GM12878 (cell line): ENCODE results near the gene EVA1A. TPM values are rescaled to one million over a fixed set of nuclear protein-coding genes. Genes with fewer than 3 reads are reported as not detected.

Source experiments
- ATAC-seq: fragments of 200-7000 bp; cut with Tn5 transposase; 3 replicates; pipeline ENCODE4 v1.9.1; 2020; ENCODE audit warnings: mild to moderate bottlenecking, moderate library complexity
- BruUV-seq: library from RNA; stranded (reverse); fragments of 400-500 nt; replicated peaks from 2 replicates; lab custom pipeline; 2021; lab: Mats Ljungman, UMichigan
- CTCF ChIA-PET: fragments of 300-600 bp; sonication (Branson Sonifier 250); formaldehyde crosslinking; extraction: SDS; loops from one replicate; lab custom pipeline; 2021; ENCODE audit warnings: inconsistent platforms; lab: Yijun Ruan, JAX
- POLR2A ChIA-PET: fragments of 350-600 bp; formaldehyde crosslinking; extraction: SDS; loops from one replicate; lab custom pipeline; 2021; ENCODE audit warnings: inconsistent platforms; lab: Charles Lee
- RAD21 ChIA-PET: fragments of 300-600 bp; sonication (Branson Sonifier 250); formaldehyde crosslinking; loops from one replicate; lab custom pipeline; 2023; ENCODE audit warnings: antibody characterized with exemption; ENCODE audit not compliant: unreplicated experiment; lab: Charles Lee
- SMC1A ChIA-PET: fragments of 300-600 bp; sonication (Branson Sonifier 250); formaldehyde crosslinking; loops from one replicate; lab custom pipeline; 2023; ENCODE audit not compliant: unreplicated experiment, uncharacterized antibody; lab: Charles Lee
- DNase-seq: peaks from one replicate; pipeline ENCODE4 v3.0.0-alpha.2; 2011; ENCODE audit warnings: low read depth, low spot score
- FAIRE-seq: peaks from 3 replicates; lab custom pipeline; 2011; peaks lifted over from hg19 to GRCh38; lab: Jason Lieb, UNC
- H2AFZ ChIP-seq: 2 replicates; pipeline ENCODE4 v1.6.0; 2011; ENCODE audit warnings: low read depth, low read length, control low read depth; ENCODE audit not compliant: control insufficient read depth
- H3K27ac ChIP-seq: 2 replicates; pipeline ENCODE4 v1.5.1; 2011; ENCODE audit warnings: control low read depth; ENCODE audit not compliant: control insufficient read depth, insufficient read depth
- H3K27me3 ChIP-seq, 2 experiments: replicated peaks in 1 of 2; 2 replicates each; pipeline versions ENCODE4 v1.6.0 to v1.6.1; 2011; ENCODE audit warnings: low read length in 1 of 2; ENCODE audit not compliant: control insufficient read depth in 2 of 2, insufficient read depth in 2 of 2
- H3K36me3 ChIP-seq, 2 experiments: 2 replicates each; pipeline ENCODE4 v1.5.1; 2011; ENCODE audit warnings: low read length in 1 of 2; ENCODE audit not compliant: control insufficient read depth in 2 of 2, insufficient read depth in 2 of 2
- H3K4me1 ChIP-seq: 2 replicates; pipeline ENCODE4 v1.6.1; 2011; ENCODE audit warnings: mild to moderate bottlenecking, low read length, moderate library complexity, mixed read lengths; ENCODE audit not compliant: control insufficient read depth, insufficient read depth
- H3K4me2 ChIP-seq: 2 replicates; pipeline ENCODE4 v1.6.0; 2011; ENCODE audit warnings: control low read depth; ENCODE audit not compliant: control insufficient read depth, insufficient read depth
- H3K4me3 ChIP-seq: fragments of 200-600 bp; sonication (generic); 2 replicates; pipeline ENCODE4 v1.5.1; 2016
- H3K79me2 ChIP-seq: 2 replicates; pipeline ENCODE4 v1.6.0; 2011; ENCODE audit warnings: low read length; ENCODE audit not compliant: control insufficient read depth, insufficient read depth
- H3K9ac ChIP-seq: 2 replicates; pipeline ENCODE4 v1.8.0; 2011; ENCODE audit warnings: low read length, control low read depth, mixed read lengths; ENCODE audit not compliant: control insufficient read depth, insufficient read depth
- H3K9me3 ChIP-seq: replicated peaks from 3 replicates; pipeline ENCODE4 v1.5.1; 2011; ENCODE audit warnings: mild to moderate bottlenecking, low read length; ENCODE audit not compliant: control insufficient read depth, insufficient read depth
- H4K20me1 ChIP-seq: 2 replicates; pipeline ENCODE4 v1.6.0; 2011; ENCODE audit not compliant: control insufficient read depth, insufficient read depth
- BACH1 ChIP-seq: fragments of 450-650 bp; IDR thresholded peaks from 2 replicates; pipeline ENCODE4 v1.6.1; 2017; ENCODE audit warnings: mild to moderate bottlenecking, borderline replicate concordance
- FOXM1 ChIP-seq: IDR thresholded peaks from 2 replicates; pipeline ENCODE4 v1.6.1; 2012; ENCODE audit warnings: low read depth, mild to moderate bottlenecking, inconsistent platforms, low read length, moderate library complexity
- IKZF2 ChIP-seq, 2 experiments: fragments of 450-650 bp; IDR thresholded peaks; 2 replicates each; pipeline ENCODE4 v1.6.1; 2017; ENCODE audit warnings: mild to moderate bottlenecking in 2 of 2, moderate library complexity in 2 of 2
- KLF5 ChIP-seq: fragments of 450-650 bp; IDR thresholded peaks from 2 replicates; pipeline ENCODE4 v1.6.1; 2014; ENCODE audit warnings: mild to moderate bottlenecking; ENCODE audit not compliant: partially characterized antibody
- POLR2A ChIP-seq: IDR thresholded peaks from 2 replicates; pipeline ENCODE4 v1.6.1; 2011; ENCODE audit warnings: low read depth, mild to moderate bottlenecking, low read length
- RB1 ChIP-seq: fragments of 450-650 bp; formaldehyde crosslinking; IDR thresholded peaks from 2 replicates; pipeline ENCODE4 v1.6.1; 2017; ENCODE audit warnings: mild to moderate bottlenecking, borderline replicate concordance
- RFX5 ChIP-seq: IDR thresholded peaks from 2 replicates; pipeline ENCODE4 v1.6.1; 2011; ENCODE audit warnings: low read depth, low read length, improper control_type of control experiment
- SMAD1 ChIP-seq: fragments of 450-650 bp; IDR thresholded peaks from 2 replicates; pipeline ENCODE4 v1.6.1; 2018; ENCODE audit warnings: mild to moderate bottlenecking, low read depth; ENCODE audit not compliant: partially characterized antibody
- SMARCA5 ChIP-seq: fragments of 450-650 bp; IDR thresholded peaks from 2 replicates; pipeline ENCODE4 v1.6.1; 2017; ENCODE audit warnings: mild to moderate bottlenecking
- SMC3 ChIP-seq: IDR thresholded peaks from 2 replicates; pipeline ENCODE4 v1.6.1; 2011; ENCODE audit warnings: low read length, improper control_type of control experiment, borderline replicate concordance
- SREBF2 ChIP-seq: IDR thresholded peaks from 2 replicates; pipeline ENCODE4 v1.6.1; 2012; ENCODE audit warnings: mild to moderate bottlenecking, low read length
- SRF ChIP-seq, 2 experiments: IDR thresholded peaks; 2 replicates each; pipeline ENCODE4 v1.6.1; 2011; ENCODE audit warnings: low read depth in 2 of 2, low read length in 2 of 2, mild to moderate bottlenecking in 1 of 2, moderate library complexity in 1 of 2
- TAF1 ChIP-seq: IDR thresholded peaks from 2 replicates; pipeline ENCODE4 v1.6.1; 2011; ENCODE audit warnings: mild to moderate bottlenecking, low read depth, low read length, borderline replicate concordance
- TCF3 ChIP-seq: IDR thresholded peaks from 2 replicates; pipeline ENCODE4 v1.6.1; 2012; ENCODE audit warnings: low read depth, mild to moderate bottlenecking, low read length, borderline replicate concordance; ENCODE audit not compliant: insufficient read depth
- WRNIP1 ChIP-seq: IDR thresholded peaks from 2 replicates; pipeline ENCODE4 v1.6.1; 2011; ENCODE audit warnings: low read depth, low read length, improper control_type of control experiment, borderline replicate concordance
- ZNF217 ChIP-seq: fragments of 450-650 bp; IDR thresholded peaks from 2 replicates; pipeline ENCODE4 v1.6.1; 2017; ENCODE audit warnings: antibody characterized with exemption, mild to moderate bottlenecking
- ZNF384 ChIP-seq: IDR thresholded peaks from 2 replicates; pipeline ENCODE4 v1.6.1; 2012; ENCODE audit warnings: low read depth, mild to moderate bottlenecking, low read length, improper control_type of control experiment, borderline replicate concordance
- ZSCAN29 ChIP-seq: fragments of 450-650 bp; IDR thresholded peaks from 2 replicates; pipeline ENCODE4 v1.6.1; 2017; ENCODE audit warnings: mild to moderate bottlenecking, moderate library complexity
- ZZZ3 ChIP-seq: IDR thresholded peaks from 2 replicates; pipeline ENCODE4 v1.6.1; 2011; ENCODE audit warnings: low read depth; ENCODE audit not compliant: control insufficient read depth, insufficient read length
- WGBS: methylation state at CpG from one replicate; pipeline ENCODE4 v1.1.6; 2016; ENCODE audit warnings: low lambda C conversion rate; ENCODE audit not compliant: insufficient replicate concordance, insufficient coverage; ENCODE audit errors: missing lambda C conversion rate; 5-methylcytosine and 5-hydroxymethylcytosine counted together
- in situ Hi-C: fragments of 300-500 bp; cut with MboI; formaldehyde crosslinking; loops from 9 replicates; pipeline ENCODE4 v1.14.3; 2018; ENCODE audit warnings: mixed read lengths
- intact Hi-C: fragments of 100-400 bp; cut with micrococcal nuclease; formaldehyde crosslinking; loops from one replicate; pipeline ENCODE4 v1.14.2; 2022; ENCODE audit not compliant: unreplicated experiment
- polyA plus RNA-seq, 11 experiments: library from polyadenylated mRNA; depleted of rRNA in 4 of 11; unstranded in 6 of 11; stranded (reverse) in 5 of 11; fragments of >200 nt; fragmentation: Nextera tagmentation in 4 of 11; fragmentation: Illumina TruSeq in 1 of 11; extraction: Ambion mirVana in 4 of 11; extraction: Trizol in 1 of 11; gene quantifications; 1 replicate in 1 of 11; 2 replicates in 10 of 11; pipeline versions ENCODE4 v1.2.1 to v1.2.3, GENCODE V29; 2011 to 2016; ENCODE audit warnings: inconsistent platforms in 2 of 11, missing spikeins in 2 of 11, low read depth in 1 of 11
- total RNA-seq, 4 experiments: library from RNA; depleted of rRNA in 3 of 4; stranded (reverse); fragments of >200 nt in 3 of 4; fragmentation: Illumina TruSeq in 1 of 4; extraction: Trizol in 1 of 4; gene quantifications; 2 replicates each; pipeline versions ENCODE4 v1.2.1 to v1.2.3, GENCODE V29; 2013 to 2021
- TF ChIP-seq, protein P1 (sequence below): IDR thresholded peaks from 2 replicates; pipeline ENCODE4 v1.6.1; 2011; ENCODE audit warnings: low read depth, mild to moderate bottlenecking, low read length, moderate library complexity, borderline replicate concordance; ENCODE audit errors: extremely low read depth
- TF ChIP-seq, protein P2 (sequence below): fragments of 450-650 bp; IDR thresholded peaks from 2 replicates; pipeline ENCODE4 v1.6.1; 2017; ENCODE audit warnings: mild to moderate bottlenecking, low read depth, inconsistent platforms; ENCODE audit not compliant: poor library complexity, severe bottlenecking
- TF ChIP-seq, protein P3 (sequence below): fragments of 450-650 bp; IDR thresholded peaks from 2 replicates; pipeline ENCODE4 v1.6.1; 2017; ENCODE audit warnings: borderline replicate concordance

The EVA1A gene
- total and polyA plus RNA-seq, 10 of the 15 experiments (the other 5 are each of a cell fraction or from before 2014, with no cell fraction given), result 0.13 to 1.0 (median 0.34) TPM; not detected in 5

DNA sequence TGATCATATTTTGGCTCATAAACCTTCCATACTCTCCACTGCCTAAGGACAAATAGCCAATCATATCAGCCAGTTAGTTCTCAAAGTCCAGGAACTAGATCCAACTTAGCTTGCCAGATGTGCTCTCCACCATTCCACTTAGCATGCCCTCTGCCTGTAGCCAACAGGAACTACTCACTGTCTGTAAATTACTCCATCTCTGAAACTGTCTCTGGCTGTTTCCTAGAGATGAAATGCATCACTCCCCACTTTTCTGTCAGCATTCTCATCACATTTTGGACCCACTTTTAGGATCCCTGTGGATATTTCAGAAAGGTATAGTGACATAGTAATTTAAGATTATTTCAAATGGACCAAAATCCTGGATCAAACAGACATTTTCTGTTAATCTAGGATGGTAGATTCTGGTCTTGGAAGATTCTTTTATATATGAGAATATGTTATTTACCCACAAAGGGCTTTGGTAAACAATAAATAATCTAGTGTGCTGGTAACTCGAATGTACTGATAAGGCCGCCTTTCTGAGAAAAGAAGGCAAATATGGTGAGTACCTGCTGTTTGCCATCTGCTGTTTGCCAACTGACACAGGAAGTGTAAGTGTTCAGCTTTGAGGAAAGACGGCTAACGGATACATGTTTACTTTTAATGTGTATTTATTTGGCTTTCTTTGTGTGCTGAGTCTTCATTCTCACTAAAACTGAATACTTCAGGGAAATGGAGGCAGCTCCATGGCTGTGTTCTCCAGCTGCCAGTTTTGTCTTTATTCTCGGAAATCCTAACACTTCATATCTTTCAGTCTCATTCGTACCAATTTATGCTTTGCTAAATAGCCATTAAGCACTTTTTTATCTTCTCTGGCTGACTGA lies 79.5 kb downstream of the EVA1A start:
- Histone ChIP-seq H3K79me2 (no peaks in the 10 kb centered on the region), H3K27me3 (no peaks in the 10 kb centered on the region), H4K20me1 (no peaks in the 10 kb centered on the region), H3K9me3 (peaks cover 2% of the 10 kb centered on the region; the same call in 1 of the 3 replicates), H3K4me2 (no peak overlapping the region), H3K27ac (no peak overlapping the region), H3K4me1 (no peaks in the 10 kb centered on the region), H2AFZ (no peak overlapping the region), H3K36me3 (no peaks in the 10 kb centered on the region), H3K4me3 (no peak overlapping the region), H3K9ac (no peak overlapping the region)
- ChIA-PET RAD21 (interaction anchor here (0.5 kb wide), 1 partner anchor 105 kb away, joined by 3 read pairs; no protein-coding TSS in a partner anchor), SMC1A (interaction anchor here (1.2 kb wide), 1 partner anchor 342 kb away, joined by 4 read pairs; no protein-coding TSS in a partner anchor), POLR2A (no interaction called here), CTCF (interaction anchor here (1.3 kb wide), 1 partner anchor 282 kb away, joined by 3 read pairs; the partner anchor contains the start of gene TACR1)
- BruUV-seq, result no TSS peak
- intact Hi-C loops (no loop called here), in situ Hi-C loops (no loop called here)
- FAIRE-seq, result no peak
- peak; percentile 51 for ATAC-seq
- no peak for DNase-seq
- 50% methylated on average over 6 of the region's 6 CpGs for WGBS
- TF ChIP-seq, protein P1, sequence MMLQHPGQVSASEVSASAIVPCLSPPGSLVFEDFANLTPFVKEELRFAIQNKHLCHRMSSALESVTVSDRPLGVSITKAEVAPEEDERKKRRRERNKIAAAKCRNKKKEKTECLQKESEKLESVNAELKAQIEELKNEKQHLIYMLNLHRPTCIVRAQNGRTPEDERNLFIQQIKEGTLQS, result no peak
- TF ChIP-seq SMARCA5, result no peak
- TF ChIP-seq SMC3, result peak; percentile 25; the same call in 1 of the 2 replicates
- TF ChIP-seq TCF3, result no peak
- no peak for TF ChIP-seq ZZZ3
- TF ChIP-seq, protein P2, sequence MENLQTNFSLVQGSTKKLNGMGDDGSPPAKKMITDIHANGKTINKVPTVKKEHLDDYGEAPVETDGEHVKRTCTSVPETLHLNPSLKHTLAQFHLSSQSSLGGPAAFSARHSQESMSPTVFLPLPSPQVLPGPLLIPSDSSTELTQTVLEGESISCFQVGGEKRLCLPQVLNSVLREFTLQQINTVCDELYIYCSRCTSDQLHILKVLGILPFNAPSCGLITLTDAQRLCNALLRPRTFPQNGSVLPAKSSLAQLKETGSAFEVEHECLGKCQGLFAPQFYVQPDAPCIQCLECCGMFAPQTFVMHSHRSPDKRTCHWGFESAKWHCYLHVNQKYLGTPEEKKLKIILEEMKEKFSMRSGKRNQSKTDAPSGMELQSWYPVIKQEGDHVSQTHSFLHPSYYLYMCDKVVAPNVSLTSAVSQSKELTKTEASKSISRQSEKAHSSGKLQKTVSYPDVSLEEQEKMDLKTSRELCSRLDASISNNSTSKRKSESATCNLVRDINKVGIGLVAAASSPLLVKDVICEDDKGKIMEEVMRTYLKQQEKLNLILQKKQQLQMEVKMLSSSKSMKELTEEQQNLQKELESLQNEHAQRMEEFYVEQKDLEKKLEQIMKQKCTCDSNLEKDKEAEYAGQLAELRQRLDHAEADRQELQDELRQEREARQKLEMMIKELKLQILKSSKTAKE, result no peak
- TF ChIP-seq KLF5, result no peak
- no peak for TF ChIP-seq ZSCAN29
- TF ChIP-seq ZNF384, result no peak
- no peak for TF ChIP-seq RB1
- TF ChIP-seq FOXM1, result no peak
- TF ChIP-seq BACH1, result no peak
- no peak for TF ChIP-seq SREBF2
- TF ChIP-seq TAF1, result no peak
- TF ChIP-seq RFX5, result no peak
- TF ChIP-seq IKZF2 (IDR thresholded peaks at IDR 0.05), result no peak
- TF ChIP-seq, protein P3, sequence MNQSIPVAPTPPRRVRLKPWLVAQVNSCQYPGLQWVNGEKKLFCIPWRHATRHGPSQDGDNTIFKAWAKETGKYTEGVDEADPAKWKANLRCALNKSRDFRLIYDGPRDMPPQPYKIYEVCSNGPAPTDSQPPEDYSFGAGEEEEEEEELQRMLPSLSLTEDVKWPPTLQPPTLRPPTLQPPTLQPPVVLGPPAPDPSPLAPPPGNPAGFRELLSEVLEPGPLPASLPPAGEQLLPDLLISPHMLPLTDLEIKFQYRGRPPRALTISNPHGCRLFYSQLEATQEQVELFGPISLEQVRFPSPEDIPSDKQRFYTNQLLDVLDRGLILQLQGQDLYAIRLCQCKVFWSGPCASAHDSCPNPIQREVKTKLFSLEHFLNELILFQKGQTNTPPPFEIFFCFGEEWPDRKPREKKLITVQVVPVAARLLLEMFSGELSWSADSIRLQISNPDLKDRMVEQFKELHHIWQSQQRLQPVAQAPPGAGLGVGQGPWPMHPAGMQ, result no peak
- no peak for TF ChIP-seq ZNF217
- no peak for TF ChIP-seq POLR2A
- no peak for TF ChIP-seq WRNIP1
- TF ChIP-seq SMAD1, result no peak
- TF ChIP-seq SRF (IDR thresholded peaks at IDR 0.05; ENCODE audit: low read depth in 2 of 2, low read length in 2 of 2), result no peak
